HG03378 (cell line): ENCODE results near the gene PRKN.
A peak's percentile ranks its signal among the peaks of the same experiment; 100 is the strongest.

ENCODE experiments used
- ATAC-seq: cut with Tn5 transposase; IDR thresholded peaks from one replicate; pipeline ENCODE4 v1.9.1; 2021; ENCODE audit warnings: mild to moderate bottlenecking, moderate library complexity; ENCODE audit not compliant: unreplicated experiment

PRKN gene

GRCh38 chr6:161445021-161445799, 1282.4 kb downstream of the PRKN start:
- ATAC-seq: no peak

GRCh38 chr6:161444464-161444863, 1283.1 kb downstream of the PRKN start:
- ATAC-seq: no peak

- ATAC-seq: no peak
These were observed 1283.7 kb downstream of the PRKN start for GRCh38 chr6:161443848-161444247.

- ATAC-seq: no peak
These were observed 1285.1 kb downstream of the PRKN start for GRCh38 chr6:161442420-161442819.

GRCh38 chr6:161440299-161440698, 1287.3 kb downstream of the PRKN start:
- no peak for ATAC-seq

GRCh38 chr6:161439093-161439492, 1288.5 kb downstream of the PRKN start:
- ATAC-seq: no peak

GRCh38 chr6:161438430-161439030, 1289.0 kb downstream of the PRKN start:
- ATAC-seq: no peak

GRCh38 chr6:161437851-161438250, 1289.7 kb downstream of the PRKN start:
- no peak for ATAC-seq

- no peak for ATAC-seq
These were observed 1291.3 kb downstream of the PRKN start for GRCh38 chr6:161436106-161436876.

GRCh38 chr6:161435748-161436070, 1291.9 kb downstream of the PRKN start:
- no peak for ATAC-seq

GRCh38 chr6:161434921-161435747, 1292.4 kb downstream of the PRKN start:
- no peak for ATAC-seq

- ATAC-seq: no peak
These were observed 1293.2 kb downstream of the PRKN start for GRCh38 chr6:161434350-161434749.

GRCh38 chr6:161432546-161432945, 1295.0 kb downstream of the PRKN start:
- no peak for ATAC-seq

GRCh38 chr6:161429921-161430490, 1297.6 kb downstream of the PRKN start:
- no peak for ATAC-seq

- ATAC-seq: no peak
These were observed 1303.1 kb downstream of the PRKN start for GRCh38 chr6:161424421-161424820.

GRCh38 chr6:161422710-161423680, 1304.6 kb downstream of the PRKN start:
- no peak for ATAC-seq

- ATAC-seq: peak; percentile 83
These were observed 1309.1 kb downstream of the PRKN start for GRCh38 chr6:161418463-161418945.

GRCh38 chr6:161417717-161418462, 1309.7 kb downstream of the PRKN start:
- ATAC-seq: no peak
